Measurements from ENCODE around the gene CUX1.

CUX1 gene

DNA sequence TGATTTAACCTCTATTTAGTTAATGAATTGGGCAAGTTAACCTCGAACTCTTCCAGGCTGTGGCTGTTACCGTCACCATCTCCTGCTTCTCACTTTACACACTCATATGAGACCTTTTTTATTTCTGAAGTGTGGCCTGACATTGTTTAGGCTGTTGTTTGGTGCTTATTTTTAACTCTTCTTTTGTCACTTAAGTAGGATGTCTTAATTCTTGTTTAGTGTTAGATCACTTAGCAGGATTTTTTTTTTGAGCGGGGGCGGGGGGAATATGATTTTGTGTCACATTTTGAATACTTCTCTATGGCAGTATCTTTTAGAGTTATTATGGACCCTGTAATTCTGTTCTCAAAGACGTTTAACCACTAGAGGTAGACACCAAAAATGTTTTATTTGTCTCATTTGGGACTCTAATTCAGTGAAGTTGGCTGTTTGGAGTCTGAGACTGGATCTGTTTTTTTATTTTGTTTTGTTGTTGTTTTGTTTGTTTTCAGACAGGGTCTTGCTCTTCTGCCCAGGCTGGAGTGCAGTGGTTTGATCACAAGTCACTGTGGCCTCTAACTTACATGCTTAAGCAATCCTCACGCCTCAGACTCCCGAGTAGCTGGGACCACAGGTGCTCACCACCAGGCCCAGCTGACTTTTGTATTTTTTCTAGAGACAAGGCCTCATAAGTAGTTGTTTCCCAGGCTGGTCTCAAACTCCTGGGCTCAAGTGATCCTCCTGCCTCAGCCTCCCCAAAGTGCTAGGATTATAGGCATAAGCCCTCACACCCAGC is 73.5 kb downstream of the CUX1 start:
- no peak for DNase-seq (ENCODE audit: low read depth, low spot score)

DNA sequence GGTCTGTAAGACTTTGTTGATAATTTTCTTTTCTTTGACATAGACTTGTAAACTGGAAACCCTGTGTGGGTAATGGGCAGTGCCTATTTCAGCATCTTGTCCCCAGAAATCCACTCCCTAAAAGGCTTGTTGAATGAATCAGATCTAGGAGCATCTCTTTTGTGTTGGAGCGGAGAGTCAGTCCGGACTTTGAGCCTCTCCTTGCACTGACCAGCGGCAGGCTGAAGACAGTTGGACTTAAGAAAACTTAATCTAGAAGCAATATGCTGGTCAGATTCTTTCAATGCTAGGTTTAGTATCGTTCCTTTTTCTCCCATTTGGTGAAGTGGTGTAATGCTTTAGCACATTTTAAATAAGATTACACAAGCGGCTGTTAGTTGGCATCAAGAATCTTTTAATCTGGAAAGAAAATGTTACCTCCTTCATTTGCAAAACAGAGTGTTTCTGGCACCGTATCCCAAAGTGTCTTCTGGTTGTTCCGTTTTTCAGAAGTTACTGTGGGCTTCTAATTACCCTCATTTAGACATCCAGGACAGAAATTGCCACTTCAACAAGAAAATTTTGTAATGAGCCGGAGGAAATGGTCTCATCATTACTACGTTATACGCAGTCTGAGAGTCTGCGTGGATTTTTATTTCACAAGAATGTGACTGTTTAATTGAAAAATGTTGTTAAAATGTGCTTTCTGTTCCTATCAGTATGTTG is 74.7 kb downstream of the CUX1 start:
- DNase-seq (ENCODE audit: low read depth, low spot score) = no peak

DNA sequence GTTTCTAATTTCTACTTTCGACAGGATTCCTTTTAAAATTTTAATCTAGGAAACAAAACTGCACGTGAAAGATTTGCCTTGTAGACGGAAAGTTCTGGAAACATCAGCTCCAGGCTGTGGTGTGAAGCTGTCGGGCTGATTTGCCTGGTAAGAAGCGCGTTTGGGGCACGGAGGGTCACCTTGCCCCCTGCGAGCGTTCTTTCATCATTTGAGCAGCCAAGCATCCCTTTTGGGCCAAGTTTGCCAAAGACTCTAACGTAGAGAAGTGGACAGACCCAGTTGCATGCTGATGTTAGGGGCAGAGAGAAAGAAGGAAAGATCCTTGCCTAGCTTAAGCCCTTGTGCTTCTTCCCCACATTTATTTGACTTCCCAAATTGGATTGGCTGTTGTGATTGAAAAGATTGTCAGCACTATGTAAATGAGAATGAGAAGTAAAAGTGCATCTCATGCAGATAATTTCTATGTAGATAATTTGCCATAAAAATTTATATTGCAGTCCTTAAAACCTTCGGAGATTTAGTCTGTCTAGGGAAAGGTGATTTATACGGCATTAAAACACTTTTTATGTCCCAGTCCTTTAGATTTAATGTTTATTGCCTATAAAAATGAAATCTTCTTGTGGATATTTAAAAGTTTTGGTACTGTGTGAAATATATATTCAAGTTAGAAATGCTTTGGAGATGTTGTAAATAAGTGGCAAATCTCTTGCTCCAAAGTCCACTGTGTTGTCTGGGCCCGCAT is 76.1 kb downstream of the CUX1 start:
- no peak for DNase-seq (ENCODE audit: low read depth, low spot score)

DNA sequence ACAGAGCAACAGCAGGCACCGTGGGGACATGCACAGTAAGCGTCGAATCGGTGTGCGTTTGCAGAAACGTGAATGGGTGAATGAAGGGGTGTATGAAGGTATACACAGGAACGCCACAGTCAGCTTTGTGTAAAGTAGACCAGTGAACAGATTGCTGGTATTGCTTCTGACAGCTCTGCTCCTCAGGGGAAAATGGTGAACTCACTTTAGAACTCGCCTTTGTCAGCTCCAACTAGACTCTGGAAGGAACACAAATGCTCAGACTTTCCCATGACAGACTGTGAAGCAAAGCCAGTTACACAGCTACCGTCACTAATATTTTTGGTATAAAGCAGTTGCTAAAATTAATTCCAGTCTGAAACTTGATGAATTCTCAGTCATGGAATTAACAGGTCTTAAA is 78.9 kb downstream of the CUX1 start:
- DNase-seq (ENCODE audit: low read depth, low spot score) = no peak

DNA sequence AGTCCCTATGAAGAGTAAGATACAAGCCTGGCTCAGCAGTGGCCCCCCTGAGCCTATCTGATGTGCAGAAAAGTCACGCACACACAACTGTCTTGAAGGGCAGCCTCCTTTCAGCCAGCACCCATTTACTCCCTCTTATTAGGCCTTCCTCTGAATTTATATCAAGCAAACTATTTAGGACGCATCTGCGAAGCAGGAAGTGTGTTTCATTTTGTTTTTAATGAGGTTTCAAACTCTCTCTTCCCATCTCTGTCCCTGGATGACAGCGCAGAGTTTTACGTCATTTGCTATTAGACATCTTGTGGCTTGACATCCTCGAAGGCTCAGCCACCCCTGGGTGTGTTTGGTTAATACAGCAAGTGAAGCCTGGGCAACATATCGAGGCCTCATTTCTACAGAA is 79.5 kb downstream of the CUX1 start:
- no peak for DNase-seq (ENCODE audit: low read depth, low spot score)

DNA sequence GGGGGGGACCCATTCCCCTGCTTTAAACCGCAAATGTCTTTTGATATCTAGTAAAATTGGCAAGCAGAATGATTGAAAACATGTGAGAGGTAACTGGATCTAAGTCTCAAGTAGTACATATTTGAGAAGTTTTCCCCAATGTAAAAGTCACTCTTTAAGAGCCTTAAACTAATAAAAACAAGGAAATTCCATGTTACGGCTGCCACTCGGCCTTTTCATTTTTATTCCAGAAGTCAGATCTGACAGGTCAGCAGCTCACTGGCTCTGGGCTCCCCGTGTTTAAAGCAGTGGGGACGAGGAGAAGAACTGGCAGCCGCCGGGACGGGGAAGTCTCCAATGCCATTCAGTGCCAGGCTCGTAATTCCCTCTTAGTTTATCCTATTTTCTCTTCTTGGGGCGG is 80.7 kb downstream of the CUX1 start:
- no peak for DNase-seq (ENCODE audit: low read depth, low spot score)

DNA sequence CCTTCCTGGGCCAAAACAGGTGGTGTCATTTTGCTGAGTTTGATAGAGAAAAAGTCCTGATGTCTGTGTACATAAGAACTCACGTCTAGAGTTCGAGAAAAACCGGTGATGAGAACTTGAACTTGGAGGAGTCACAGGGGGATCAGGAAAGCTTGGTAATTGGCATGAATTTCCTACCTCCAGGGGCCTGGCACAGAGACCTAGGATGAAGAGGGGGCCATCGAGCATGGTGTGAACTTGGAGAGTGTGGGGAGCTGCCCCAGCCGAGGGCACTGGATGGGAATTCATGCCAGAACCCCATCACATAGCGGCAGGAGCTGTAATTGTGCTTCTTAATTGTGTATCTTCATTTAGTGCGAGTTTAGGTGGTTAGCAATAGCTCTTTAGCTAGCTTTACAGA is 82.2 kb downstream of the CUX1 start:
- DNase-seq (ENCODE audit: low read depth, low spot score) = no peak

DNA sequence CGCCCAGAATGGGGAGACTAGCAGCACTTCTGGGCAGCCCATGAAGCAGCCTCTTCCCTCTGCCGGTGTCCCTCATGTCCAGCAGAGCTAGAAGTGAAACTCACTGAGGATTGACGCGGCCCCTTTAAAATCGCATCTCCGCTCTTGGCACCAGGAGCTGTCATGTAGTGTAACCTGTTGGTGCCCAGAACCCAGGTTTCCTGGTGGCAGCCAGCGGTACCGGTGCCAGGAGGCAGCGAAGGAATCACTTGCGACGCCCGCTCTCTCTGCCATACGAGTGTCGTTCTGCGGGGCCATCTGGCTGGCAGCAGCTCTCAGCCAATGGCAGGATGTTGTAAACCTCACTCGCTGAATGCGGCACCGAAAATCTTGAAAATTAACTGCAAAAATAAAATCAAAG is 82.7 kb downstream of the CUX1 start:
- no peak for DNase-seq (ENCODE audit: low read depth, low spot score)

DNA sequence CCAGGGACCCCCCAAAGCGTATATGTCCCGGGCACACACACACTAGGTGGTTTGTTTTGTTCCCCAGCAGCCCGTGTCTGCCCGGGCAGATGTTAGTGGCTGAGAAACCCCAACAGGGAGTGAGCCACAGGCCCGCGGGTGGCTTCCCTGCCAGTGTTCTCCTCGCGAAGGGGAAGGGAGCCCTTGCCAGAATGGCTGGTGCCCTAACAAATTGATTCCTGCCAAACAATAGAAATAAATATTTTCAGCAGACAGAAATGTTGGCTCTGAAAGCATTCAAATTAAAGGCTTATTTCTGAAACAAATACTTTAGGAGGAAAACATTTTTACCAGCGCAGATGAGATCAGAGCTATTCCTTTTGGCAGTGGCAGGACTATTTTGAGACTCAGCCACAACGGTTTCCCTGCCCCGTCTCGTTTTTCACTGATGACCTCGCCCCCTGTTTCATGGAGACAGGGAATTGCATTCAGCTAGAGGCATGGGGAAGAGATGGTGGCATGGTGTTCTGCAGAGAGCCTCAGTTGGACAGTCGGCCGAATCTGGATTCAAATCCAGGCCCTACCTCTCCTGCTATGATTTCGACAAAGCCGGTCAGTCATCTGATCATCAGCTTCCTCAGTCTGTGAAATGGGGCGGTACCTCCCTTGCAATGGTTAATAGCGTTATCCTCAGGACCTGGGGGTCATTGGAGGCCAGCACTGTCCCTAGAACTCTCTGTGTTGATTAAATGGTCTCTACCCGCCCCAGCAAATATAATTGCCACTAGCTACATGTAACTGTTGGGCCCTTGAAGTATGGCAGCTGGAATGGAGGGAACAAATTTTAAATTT is 84.5 kb downstream of the CUX1 start:
- no peak for DNase-seq (ENCODE audit: low read depth, low spot score)

DNA sequence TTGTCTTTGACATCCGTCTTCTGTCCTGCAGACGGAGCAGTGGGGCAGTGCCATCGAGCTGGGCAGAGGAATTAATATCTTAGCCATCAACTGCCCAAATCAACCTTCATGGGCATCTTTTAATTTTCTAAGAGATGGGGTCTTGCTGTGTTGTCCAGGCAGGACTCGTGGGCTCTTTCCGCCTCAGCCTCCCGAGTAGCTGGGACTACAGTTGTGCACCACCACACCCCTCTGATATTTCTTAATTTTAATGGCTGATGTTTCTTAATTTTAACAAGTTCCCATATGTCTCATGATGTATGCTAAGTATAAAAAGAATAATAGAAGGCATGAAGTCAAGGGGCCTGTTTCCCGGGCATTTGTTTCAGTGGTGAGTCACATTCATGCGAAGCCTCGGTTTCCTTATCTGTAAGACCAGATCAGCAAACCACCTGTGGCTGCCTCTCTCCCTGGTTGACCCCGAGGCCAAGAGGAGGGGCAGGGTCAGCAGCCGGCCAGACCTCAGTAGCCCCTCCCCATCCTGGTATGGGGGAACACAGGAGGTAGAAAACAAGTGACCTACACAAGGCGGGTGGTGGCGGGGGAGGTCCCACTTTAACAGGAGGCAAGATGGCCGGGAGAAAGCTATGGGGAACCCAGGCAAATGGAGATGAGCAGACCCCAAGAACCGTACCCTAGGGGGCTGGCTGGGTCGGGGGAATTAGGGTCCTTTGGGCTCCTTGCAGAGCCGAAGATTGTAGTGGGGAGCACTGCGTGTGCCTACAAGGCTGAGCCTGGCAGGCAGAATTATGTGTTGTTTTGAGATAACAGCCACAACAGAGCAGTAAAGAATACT is 85.5 kb downstream of the CUX1 start:
- DNase-seq (ENCODE audit: low read depth, low spot score) = no peak

DNA sequence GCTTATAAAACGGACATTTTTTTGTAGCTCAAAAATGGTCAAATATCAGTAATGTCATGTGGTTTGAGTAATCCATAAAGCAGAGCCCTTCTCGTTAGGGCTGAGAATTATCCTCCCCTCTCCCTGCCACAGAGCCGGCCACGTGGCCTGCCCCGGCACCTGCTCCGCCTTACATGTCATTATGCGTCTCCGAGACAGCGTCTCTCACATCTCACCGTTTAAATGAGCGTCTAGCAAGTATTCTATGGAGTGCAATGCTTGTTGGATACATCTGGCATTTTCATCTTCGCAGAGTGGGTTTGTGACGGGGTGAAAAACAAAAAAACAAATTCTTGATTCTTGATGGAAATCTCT is 86.1 kb downstream of the CUX1 start:
- no peak for DNase-seq (ENCODE audit: low read depth, low spot score)

DNA sequence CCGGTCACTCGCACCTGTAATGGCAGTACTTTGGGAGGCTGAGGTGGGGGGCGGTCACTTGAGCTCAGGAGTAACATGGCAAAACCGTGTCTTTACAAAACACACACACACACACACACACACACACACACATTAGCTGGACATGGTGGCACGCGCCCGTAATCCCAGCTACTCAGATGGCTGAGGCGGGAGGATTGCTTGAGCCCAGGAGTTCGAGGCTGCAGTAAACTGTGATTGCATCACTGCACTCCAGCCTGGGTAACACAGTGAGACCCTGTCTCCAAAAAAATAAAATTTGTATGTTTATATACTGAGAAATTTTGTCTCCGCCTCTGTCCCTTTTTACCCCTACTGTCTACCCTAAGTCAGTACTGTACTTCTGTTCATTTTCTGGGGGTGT is 86.6 kb downstream of the CUX1 start:
- no peak for DNase-seq (ENCODE audit: low read depth, low spot score)

DNA sequence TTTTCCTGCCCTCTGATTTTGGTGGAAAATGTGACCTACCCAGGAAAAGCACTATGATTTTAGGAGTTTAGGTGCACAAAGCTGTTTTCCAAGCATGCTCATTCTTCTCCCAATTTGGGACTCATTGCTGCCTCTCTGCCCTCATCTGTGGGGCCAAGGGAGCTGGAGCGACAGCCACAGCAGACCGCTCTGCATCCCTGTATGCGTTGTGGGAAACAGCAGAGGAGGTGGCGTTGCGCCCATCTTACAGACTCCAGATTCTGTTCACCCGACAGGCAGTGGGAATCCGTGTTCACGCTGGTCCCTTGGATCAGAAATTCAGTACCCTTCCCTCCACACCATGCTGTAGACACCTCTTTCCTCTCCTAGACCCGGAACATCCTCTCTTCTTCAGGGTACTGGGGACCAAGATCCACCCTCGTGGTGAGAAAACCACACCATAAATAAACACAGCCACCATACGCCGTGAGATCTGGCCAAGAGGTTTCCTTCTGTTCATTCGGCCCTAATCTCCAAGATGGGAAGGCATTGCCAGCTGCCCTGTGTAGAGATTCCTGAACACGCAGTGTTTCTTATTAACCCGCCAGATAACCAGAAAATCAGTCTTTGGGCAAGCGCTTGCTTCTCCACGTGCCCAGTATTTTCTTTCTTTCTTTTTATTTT is 87.9 kb downstream of the CUX1 start:
- DNase-seq (ENCODE audit: low read depth, low spot score) = no peak

DNA sequence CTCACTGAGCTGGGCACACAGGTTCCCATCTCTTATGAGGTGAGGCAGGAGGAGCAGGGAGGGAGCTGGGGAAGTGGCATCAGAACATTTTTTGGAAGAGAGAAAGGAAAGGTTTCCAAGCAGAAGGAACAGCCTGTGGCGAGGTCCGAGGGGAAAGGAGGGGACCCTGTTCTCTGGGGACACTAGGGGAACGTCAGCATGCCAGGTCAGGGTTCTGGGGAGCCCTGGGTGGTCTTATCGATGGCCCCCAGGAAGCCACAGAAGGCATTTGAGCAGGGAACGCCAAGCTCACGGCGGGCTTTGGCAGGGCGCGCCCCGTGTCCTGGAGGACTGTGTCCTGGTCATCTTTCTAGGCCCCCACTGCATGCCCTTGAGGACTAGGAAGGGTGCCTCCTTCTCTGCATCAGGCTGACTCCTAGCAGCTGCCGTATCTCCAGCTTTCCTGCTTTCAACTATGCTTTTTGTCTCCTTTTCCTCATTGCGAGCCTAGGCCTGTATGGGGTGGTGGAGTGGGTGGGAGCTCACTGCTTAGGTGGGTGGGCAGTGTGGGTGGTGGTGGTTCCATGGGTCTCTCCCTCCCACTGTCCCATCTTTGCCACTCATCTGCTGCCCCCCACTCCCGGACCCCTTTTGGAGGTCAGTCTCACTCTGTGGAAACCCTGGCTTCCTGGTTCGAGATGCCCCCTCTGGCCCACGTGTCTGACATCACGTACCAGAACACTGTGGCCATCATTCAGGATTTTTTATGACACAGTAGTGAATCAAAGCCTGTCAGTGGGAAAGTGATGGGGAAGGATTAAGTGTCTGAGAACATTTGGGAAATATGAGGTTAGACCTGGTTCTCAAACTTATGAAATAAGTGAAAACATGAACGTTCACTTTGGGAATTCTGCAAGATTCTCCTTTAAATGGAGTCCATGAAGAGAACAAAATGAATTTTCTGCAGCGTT is 89.1 kb downstream of the CUX1 start:
- DNase-seq (ENCODE audit: low read depth, low spot score) = no peak

DNA sequence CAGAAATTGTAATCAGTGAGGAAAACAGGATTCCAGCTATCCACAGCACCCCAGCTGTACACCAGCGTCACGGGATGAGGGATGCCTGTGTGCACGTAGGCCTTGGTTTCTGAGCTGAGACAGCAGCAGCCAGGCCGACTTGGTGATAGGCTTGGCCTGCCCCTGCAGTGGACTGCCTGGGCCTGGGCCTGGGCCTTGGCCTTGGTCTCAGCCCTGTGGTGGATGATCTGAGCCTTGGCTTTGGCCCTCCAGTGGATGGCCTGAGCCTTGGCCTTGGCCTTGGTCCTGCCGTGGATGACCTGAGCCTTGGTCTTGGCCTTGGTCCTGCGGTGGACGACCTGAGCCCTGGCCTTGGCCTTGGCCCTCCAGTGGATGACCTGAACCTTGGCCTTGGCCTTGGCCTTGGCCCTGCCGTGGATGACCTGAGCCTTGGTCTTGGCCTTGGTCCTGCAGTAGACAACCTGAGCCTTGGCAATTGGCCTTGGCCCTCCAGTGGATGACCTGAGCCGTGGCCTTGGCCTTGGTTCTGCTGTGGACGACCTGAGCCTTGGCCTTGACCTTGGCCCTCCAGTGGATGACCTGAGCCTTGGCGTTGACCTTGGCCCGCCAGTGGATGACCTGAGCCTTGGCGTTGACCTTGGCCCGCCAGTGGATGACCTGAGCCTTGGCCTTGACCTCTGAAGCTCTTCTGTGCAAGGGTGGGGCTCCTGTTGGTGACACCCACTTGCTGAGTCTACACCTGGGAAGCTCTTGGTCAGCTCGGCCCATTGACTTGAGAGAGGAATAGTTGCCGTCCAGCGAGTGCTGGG is 93.8 kb downstream of the CUX1 start:
- DNase-seq (ENCODE audit: low read depth, low spot score) = no peak

DNA sequence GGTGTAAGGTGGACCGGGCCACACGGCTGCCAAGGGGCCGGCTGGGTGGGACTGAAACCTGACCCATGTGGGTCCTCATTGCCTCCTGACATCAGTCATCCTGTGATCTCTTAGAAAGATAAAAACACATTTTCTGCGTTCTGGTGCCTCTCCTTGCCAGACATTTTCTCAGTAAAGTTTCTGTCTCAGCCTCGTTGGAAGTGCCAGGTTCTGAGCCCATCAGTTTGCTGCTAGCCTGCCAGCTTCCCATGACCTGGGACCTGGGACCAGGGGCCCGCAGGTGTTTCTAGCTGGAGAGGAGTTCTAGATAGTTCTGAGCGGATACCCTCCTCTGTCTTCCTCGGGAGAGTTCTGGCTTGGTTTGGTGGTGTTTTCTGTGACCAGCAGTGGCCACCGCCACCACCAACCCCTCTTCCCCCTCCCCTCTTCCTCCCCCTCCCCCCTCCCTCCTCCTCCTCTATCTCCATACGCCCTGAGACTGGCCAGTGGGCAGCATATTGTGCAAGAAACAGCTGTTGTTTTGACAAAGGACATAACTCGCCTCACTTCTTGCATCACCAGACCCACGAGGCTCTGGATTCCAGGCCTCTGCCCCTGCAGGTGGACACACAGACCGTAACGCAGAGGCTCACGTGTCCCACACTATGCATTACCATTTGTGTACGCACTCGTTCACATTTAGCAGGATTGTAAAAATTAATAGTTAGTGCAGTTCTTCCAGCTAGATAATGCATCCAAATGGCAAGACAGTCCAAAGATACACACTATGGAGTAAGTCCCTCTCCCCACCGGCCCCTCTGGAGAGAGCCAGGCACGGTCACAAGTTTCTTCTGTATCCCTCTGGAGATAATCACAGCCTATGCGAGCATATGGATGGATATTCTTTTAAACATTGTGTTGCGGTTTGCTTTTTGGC is 94.6 kb downstream of the CUX1 start:
- DNase-seq (ENCODE audit: low read depth, low spot score) = no peak

DNA sequence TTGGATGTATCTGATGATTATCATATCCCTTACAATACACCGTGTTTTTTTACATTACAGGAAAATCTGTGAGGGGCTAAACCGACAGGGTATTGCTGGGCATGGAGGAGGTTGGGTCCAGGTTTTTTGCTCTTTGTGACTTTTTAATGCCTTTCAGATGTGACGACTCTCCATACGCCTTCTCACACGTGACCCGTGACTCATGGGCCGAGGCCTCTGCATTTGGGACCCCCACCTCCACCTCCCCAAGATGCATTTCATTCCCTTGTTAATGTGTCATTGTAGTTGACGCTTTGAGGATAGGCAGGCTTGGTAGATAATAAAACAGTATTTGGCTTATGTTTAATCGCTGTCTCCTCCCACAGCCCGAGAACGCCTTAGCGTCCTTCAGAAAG is 95.3 kb downstream of the CUX1 start:
- DNase-seq (ENCODE audit: low read depth, low spot score) = no peak

Measured in smooth muscle cell of the brain vasculature (primary cell).